PFSK-1 (cell line): ENCODE data around the gene NID1.

Experiments
- POLR2AphosphoS5 ChIP-seq: IDR thresholded peaks from 2 replicates; pipeline ENCODE4 v1.6.1; 2012; ENCODE audit warnings: low read depth, mild to moderate bottlenecking, control low read depth, low read length, moderate library complexity
- SIN3A ChIP-seq: IDR thresholded peaks from 2 replicates; pipeline ENCODE4 v1.6.1; 2012; ENCODE audit warnings: mild to moderate bottlenecking, low read length, moderate library complexity, borderline replicate concordance; ENCODE audit not compliant: insufficient read depth
- TAF1 ChIP-seq: IDR thresholded peaks from 2 replicates; pipeline ENCODE4 v1.6.1; 2012; ENCODE audit warnings: low read length, control low read depth, borderline replicate concordance; ENCODE audit not compliant: insufficient read depth
- TF ChIP-seq, protein P1 (sequence below), 2 experiments: IDR thresholded peaks; 2 replicates each; pipeline versions ENCODE4 v1.6.1 to v1.8.0; 2011 to 2012; ENCODE audit warnings: low read depth in 2 of 2, low read length in 2 of 2, control low read depth in 1 of 2, inconsistent platforms in 1 of 2, mild to moderate bottlenecking in 1 of 2, moderate library complexity in 1 of 2; ENCODE audit not compliant: insufficient read depth in 1 of 2

DNA sequence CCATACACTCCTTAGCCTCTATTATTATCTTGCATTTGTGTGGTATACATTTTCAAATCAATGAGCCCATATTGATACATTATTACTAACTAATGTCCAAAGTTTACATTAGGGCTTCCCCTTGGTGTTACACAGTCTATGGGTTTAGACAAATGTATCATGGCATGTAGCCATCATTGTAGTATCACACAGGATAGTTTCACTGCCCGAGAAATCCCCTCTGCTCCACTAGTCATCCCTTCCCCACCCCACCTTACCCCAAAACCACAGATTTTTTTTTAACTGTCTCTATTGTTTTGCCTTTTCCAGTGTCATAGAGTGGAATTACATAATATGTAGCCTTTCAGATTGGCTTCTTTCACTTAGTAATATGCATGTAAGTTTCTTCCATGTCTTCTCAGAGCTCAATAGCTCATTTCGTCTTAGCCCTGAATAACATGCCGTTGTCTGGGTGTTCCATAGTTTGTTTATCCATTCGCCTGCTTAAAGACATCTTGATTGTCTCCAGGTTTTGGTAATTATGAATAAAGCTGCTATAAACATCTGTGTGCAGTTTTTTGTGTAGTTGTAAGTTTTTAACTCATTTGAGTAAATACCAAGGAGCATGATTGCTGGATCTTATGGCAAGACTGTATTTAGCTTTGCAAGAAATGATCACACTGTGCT lies 111.8 kb downstream of the NID1 start:
- TF ChIP-seq TAF1, result no peak
- no peak for TF ChIP-seq POLR2AphosphoS5
- TF ChIP-seq, protein P1, sequence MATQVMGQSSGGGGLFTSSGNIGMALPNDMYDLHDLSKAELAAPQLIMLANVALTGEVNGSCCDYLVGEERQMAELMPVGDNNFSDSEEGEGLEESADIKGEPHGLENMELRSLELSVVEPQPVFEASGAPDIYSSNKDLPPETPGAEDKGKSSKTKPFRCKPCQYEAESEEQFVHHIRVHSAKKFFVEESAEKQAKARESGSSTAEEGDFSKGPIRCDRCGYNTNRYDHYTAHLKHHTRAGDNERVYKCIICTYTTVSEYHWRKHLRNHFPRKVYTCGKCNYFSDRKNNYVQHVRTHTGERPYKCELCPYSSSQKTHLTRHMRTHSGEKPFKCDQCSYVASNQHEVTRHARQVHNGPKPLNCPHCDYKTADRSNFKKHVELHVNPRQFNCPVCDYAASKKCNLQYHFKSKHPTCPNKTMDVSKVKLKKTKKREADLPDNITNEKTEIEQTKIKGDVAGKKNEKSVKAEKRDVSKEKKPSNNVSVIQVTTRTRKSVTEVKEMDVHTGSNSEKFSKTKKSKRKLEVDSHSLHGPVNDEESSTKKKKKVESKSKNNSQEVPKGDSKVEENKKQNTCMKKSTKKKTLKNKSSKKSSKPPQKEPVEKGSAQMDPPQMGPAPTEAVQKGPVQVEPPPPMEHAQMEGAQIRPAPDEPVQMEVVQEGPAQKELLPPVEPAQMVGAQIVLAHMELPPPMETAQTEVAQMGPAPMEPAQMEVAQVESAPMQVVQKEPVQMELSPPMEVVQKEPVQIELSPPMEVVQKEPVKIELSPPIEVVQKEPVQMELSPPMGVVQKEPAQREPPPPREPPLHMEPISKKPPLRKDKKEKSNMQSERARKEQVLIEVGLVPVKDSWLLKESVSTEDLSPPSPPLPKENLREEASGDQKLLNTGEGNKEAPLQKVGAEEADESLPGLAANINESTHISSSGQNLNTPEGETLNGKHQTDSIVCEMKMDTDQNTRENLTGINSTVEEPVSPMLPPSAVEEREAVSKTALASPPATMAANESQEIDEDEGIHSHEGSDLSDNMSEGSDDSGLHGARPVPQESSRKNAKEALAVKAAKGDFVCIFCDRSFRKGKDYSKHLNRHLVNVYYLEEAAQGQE (IDR thresholded peaks at IDR 0.05; ENCODE audit: insufficient read depth in 1 of 2, low read depth in 2 of 2, low read length in 2 of 2), result no peak
- TF ChIP-seq SIN3A, result no peak
